Pancreas (tissue), 10 donors: ENCODE measurements around the gene ZFYVE28. TPM values are rescaled to one million over a fixed set of nuclear protein-coding genes. Genes with fewer than 3 reads are reported as not detected.
"Not testable (repeated sequence)": the region's sequence is repeated elsewhere in the genome, so short reads cannot be mapped to it uniquely, and the experiment has no call there.

ENCODE experiments used
- ATAC-seq, 4 donors: fragments of 200-7000 bp; cut with Tn5 transposase; one replicate each; pipeline versions ENCODE4 v1.8.0 to v1.9.1; 2020; ENCODE audit warnings: mild to moderate bottlenecking in 4 of 4, moderate library complexity in 4 of 4
- DNase-seq, 6 donors: peaks; one replicate each; pipeline ENCODE4 v3.0.0-alpha.2; 2020
- FAIRE-seq: peaks from 2 replicates; lab custom pipeline; 2012; peaks lifted over from hg19 to GRCh38; lab: Jason Lieb, UNC
- H3K27ac ChIP-seq, 4 donors: fragments of 200-600 bp; sonication (generic); 1 replicate in 3 of 4; 2 replicates in 1 of 4; pipeline versions ENCODE4 v1.5.0 to v1.8.0; 2020
- H3K27me3 ChIP-seq, 4 donors: fragments of 200-600 bp; one replicate each; pipeline ENCODE4 v1.8.0; 2021
- H3K36me3 ChIP-seq, 3 donors: fragments of 200-600 bp; sonication (generic) in 1 of 3; one replicate each; pipeline versions ENCODE4 v1.5.0 to v1.8.0; 2020 to 2021
- H3K4me1 ChIP-seq, 3 donors: fragments of 200-600 bp; one replicate each; pipeline ENCODE4 v1.8.0; 2021
- H3K4me3 ChIP-seq, 4 donors: fragments of 200-600 bp; sonication (generic) in 2 of 4; one replicate each; pipeline versions ENCODE4 v1.5.0 to v1.8.0; 2020 to 2021
- H3K9me3 ChIP-seq, 4 donors: fragments of 200-600 bp; one replicate each; pipeline ENCODE4 v1.8.0; 2021
- WGBS, 2 donors: extraction: QIAGEN DNeasy Blood & Tissue Kit; methylation state at CpG; one replicate each; pipeline ENCODE4 v1.1.7; 2013; 5-methylcytosine and 5-hydroxymethylcytosine counted together
- intact Hi-C, 3 donors: fragments of 100-400 bp; cut with DNase I; formaldehyde crosslinking; loops; one replicate each; pipeline versions ENCODE4 v1.11.1 to v1.14.2; 2022
- polyA plus RNA-seq, 2 donors: library from polyadenylated mRNA; stranded (reverse); fragments of 200-250 nt; gene quantifications; one replicate each; pipeline ENCODE4 v1.2.3, GENCODE V29; 2013
- total RNA-seq, 6 donors: library from RNA; stranded (reverse); fragmentation: NEBNext Ultra II Directional in 4 of 6; extraction: Animal tissue kit (Norgen Biotek cat#: 25700) in 4 of 6; gene quantifications; one replicate each; pipeline versions ENCODE4 v1.2.1 to v1.2.4, GENCODE V29; 2021 to 2023
- TF ChIP-seq, protein P1 (sequence below), 4 donors: fragments of 200-600 bp; sonication (generic) in 3 of 4; IDR thresholded peaks; one replicate each; pipeline versions ENCODE4 v1.5.0 to v1.8.0; 2021; ENCODE audit warnings: antibody characterized with exemption in 4 of 4
- donor health status: healthy with polysubstance abuse.
- donor health status: DM: no; HTN: no; CAD: no; lungs with moderate emphysema.
- donor health status: DM: no; HTN: no; CAD: no.
- donor health status: control.
- donor health status: control.
- donor health status: Bipolar disorder and iron deficiency.
- donor health status: DM: yes; HTN: yes; CAD: no.
- donor health status: DM: no; HTN: no; CAD: no.
- donor health status: DM: no; HTN: no; CAD: no.
- donor health status: DM: yes; HTN: yes; CAD: no.

The ZFYVE28 gene
- total and polyA plus RNA-seq, 8 donors, result 3.8 to 13.4 (median 6.0) TPM

DNA sequence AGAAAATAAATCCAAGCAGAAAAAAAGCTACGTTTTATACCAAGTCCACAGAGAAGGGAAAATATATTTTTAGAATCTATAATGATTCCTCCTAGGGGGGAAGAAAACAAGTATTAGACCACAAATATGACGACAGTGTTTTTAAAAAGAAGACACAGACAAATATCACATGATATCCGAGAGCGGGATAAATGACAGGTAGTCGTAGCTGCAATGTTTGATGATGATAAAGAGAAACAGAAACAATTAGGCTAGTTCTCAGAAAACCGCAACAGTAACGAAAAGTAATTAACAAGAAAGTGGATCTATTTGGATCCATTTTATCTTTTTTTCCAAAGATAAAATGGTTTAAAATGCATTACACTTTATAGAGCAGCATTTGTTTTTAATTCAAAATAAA, 177.4 kb downstream of the ZFYVE28 start:
- Histone ChIP-seq H3K27me3 (no peaks in the 10 kb centered on the region), H3K9me3 (no peaks in the 10 kb centered on the region), H3K4me3 (peak overlapping the region; percentile 79 to 98 (median 88)), H3K4me1 (peaks cover 7 to 31% (median 12%) of the 10 kb centered on the region in 3 donors), H3K27ac (no peak overlapping the region), H3K36me3 (no peaks in the 10 kb centered on the region)
- intact Hi-C loops, result no loop called here
- FAIRE-seq (no peak), ATAC-seq (no peak), DNase-seq (no peak)
- TF ChIP-seq, protein P1, sequence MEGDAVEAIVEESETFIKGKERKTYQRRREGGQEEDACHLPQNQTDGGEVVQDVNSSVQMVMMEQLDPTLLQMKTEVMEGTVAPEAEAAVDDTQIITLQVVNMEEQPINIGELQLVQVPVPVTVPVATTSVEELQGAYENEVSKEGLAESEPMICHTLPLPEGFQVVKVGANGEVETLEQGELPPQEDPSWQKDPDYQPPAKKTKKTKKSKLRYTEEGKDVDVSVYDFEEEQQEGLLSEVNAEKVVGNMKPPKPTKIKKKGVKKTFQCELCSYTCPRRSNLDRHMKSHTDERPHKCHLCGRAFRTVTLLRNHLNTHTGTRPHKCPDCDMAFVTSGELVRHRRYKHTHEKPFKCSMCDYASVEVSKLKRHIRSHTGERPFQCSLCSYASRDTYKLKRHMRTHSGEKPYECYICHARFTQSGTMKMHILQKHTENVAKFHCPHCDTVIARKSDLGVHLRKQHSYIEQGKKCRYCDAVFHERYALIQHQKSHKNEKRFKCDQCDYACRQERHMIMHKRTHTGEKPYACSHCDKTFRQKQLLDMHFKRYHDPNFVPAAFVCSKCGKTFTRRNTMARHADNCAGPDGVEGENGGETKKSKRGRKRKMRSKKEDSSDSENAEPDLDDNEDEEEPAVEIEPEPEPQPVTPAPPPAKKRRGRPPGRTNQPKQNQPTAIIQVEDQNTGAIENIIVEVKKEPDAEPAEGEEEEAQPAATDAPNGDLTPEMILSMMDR (IDR thresholded peaks at IDR 0.05), result no peak
- WGBS, 2 donors, result 2 to 3% methylated on average over 7 of the region's 7 CpGs

DNA sequence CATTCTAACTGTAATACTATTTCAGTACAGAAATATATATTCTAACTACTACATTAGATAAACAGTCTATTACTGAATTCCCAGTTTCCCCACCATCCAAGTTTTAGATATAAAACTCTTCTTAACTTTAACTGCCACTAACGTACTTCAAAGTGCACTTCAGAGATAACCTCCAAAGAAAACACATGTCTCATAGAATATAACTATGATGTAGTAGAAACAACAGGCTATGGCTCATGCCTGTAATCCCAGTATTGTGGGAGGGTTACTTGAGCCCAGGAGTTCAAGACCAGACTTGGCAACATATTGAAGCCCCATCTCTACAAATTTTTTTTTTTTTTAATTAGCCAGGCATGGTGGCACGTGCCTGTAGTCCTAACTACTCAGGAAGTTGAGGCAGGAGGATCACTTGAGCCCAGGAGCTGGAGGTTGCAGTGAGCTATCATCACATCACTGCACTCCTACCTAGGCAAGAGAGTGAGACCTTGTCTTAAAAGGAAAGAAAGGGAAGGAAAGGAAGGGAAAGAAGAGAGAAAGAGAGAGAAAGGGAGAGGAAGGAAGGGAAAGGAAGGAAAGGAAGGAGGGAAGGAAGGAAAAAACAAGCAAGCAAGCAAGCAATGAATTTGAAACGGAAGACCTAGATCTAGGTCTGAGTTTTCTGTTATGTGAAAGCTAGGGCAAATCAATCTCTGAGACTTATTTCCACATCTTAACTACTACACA, 181.3 kb downstream of the ZFYVE28 start:
- FAIRE-seq (no peak), ATAC-seq (no peak)
- 67 to 68% methylated on average over 3 of the region's 3 CpGs for WGBS, 2 donors

DNA sequence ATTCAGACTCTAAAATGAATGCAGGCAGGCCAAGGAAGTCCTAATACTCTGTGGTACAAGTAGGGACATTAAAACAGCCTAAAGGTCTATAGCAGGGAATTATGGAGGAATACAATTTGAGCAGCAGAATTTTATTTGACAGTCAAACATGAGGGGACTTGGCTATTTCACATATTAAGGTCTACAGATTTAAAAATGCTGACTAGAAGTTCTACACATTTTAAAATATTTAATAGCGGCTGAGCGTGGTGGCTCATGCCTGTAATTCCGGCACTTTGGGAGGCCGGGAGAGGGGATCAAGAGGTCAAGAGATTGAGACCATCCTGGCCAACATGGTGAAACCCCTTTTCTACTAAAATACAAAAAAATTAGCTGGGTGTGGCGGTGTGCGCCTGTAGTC, 187.4 kb downstream of the ZFYVE28 start:
- FAIRE-seq (no peak), DNase-seq (no peak), ATAC-seq (no peak)
- H3K36me3 ChIP-seq, result no peaks in the 10 kb centered on the region
- no peaks in the 10 kb centered on the region for H3K27me3 ChIP-seq
- 97% methylated on average over 6 of the region's 6 CpGs for WGBS, 2 donors
- H3K4me3 ChIP-seq, result no peak overlapping the region
- no peak overlapping the region for H3K27ac ChIP-seq
- intact Hi-C loops, result no loop called here
- no peaks in the 10 kb centered on the region for H3K4me1 ChIP-seq
- no peaks in the 10 kb centered on the region for H3K9me3 ChIP-seq
- TF ChIP-seq, protein P1 (IDR thresholded peaks at IDR 0.05), result no peak

More for the DNA sequence above, 181.3 kb downstream of the ZFYVE28 start:
- DNase-seq, result no peak
- intact Hi-C loops, result no loop called here
- Histone ChIP-seq H3K4me1 (peaks cover 7 to 31% (median 12%) of the 10 kb centered on the region in 3 donors), H3K4me3 (no peak overlapping the region), H3K27ac (no peak overlapping the region), H3K9me3 (no peaks in the 10 kb centered on the region), H3K36me3 (no peaks in the 10 kb centered on the region), H3K27me3 (no peaks in the 10 kb centered on the region)
- TF ChIP-seq, protein P1 (IDR thresholded peaks at IDR 0.05), result no peak

DNA sequence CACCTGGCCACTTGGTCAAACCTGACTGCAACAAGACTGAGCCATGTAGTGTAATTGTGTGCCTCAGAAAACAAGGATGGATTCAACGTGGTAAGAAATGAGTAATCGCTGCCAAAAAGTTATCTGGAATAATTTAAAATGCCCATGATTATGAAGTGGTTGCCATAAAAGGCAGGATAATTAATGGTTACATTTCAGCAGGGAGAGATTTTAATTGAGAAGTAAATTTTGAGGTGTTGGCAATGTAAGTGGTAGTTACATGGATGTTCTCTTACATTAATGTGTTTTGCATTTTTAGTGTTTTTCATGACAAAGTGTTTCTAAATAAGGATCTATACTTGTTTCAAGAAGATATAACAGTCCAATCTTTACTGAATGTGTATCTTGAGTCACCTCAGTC, 192.2 kb downstream of the ZFYVE28 start:
- Histone ChIP-seq H3K9me3 (no peaks in the 10 kb centered on the region), H3K4me1 (no peaks in the 10 kb centered on the region), H3K4me3 (no peak overlapping the region), H3K36me3 (no peaks in the 10 kb centered on the region), H3K27ac (no peak overlapping the region), H3K27me3 (no peaks in the 10 kb centered on the region)
- FAIRE-seq (no peak), ATAC-seq (no peak), DNase-seq (no peak)
- 73 to 75% methylated on average over 2 of the region's 2 CpGs for WGBS, 2 donors
- TF ChIP-seq, protein P1 (IDR thresholded peaks at IDR 0.05), result no peak
- intact Hi-C loops, result loop anchor here in 1 of 3 donors (10.0 kb wide), 1 partner anchor 219 kb away; no protein-coding TSS in a partner anchor

DNA sequence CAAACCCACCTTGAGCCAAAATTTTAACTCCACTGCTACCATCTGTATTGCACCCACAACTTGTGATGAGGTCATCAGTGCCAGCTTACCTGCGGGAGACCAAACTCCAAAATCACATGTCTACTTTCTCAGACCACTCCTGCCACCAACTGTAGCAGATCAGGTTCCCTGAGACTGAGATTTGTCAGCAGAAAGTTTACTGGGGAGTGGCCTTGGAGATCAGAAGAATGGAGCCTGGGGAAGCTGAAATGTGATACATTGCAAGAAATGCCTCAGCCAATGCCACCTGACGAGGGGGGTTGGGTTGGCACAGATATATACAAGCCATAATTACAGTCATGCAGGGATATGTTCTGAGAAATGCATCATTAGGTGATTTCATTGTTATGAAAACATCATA, 195.6 kb downstream of the ZFYVE28 start:
- intact Hi-C loops, result loop anchor here in 1 of 3 donors (10.0 kb wide), 1 partner anchor 222 kb away; no protein-coding TSS in a partner anchor
- FAIRE-seq, result no peak

DNA sequence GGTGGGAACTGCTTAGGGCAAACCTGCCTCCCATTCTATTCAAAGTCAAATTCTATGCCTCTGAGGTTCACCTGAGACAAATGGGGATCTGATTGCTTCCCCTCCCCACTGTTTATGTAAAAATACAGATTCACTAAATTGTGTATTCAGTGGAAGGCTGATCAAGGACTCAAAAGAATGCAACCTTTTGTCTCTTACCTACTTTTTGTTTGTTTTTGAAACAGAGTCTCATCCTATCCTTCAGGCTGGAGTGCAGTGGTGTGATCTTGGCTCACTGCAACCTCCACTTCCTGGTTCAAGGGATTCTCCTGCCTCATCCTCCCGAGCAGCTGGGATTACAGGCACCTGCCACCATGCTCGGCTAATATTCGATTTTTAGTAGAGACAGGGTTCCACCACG, 197.1 kb downstream of the ZFYVE28 start:
- FAIRE-seq, ATAC-seq, H3K9me3 ChIP-seq, DNase-seq, H3K27me3 ChIP-seq, H3K27ac ChIP-seq, H3K36me3 ChIP-seq, H3K4me1 ChIP-seq, H3K4me3 ChIP-seq: not testable (repeated sequence)
- intact Hi-C loops, result loop anchor here in 1 of 3 donors (10.0 kb wide), 1 partner anchor 223 kb away; no protein-coding TSS in a partner anchor
- WGBS, 2 donors, result 68 to 69% methylated on average over 4 of the region's 4 CpGs

More for the DNA sequence above, 195.6 kb downstream of the ZFYVE28 start:
- ATAC-seq (peak; percentile 74 to 87 (median 81)), DNase-seq (peak in 3 of 6 donors; percentile 24 to 58 (median 55))
- 29 to 30% methylated on average over 2 of the region's 2 CpGs for WGBS, 2 donors
- Histone ChIP-seq H3K4me3 (no peak overlapping the region), H3K36me3 (no peaks in the 10 kb centered on the region), H3K27me3 (no peaks in the 10 kb centered on the region), H3K9me3 (no peaks in the 10 kb centered on the region), H3K4me1 (no peaks in the 10 kb centered on the region), H3K27ac (peak overlapping the region in 1 of 4 donors; percentile 18)
- TF ChIP-seq, protein P1 (IDR thresholded peaks at IDR 0.05), result no peak
